Head of caudate nucleus (tissue), 42 donors: ENCODE measurements around the gene LMNTD2.
"Not testable (repeated sequence)": the region's sequence is repeated elsewhere in the genome, so short reads cannot be mapped to it uniquely, and the experiment has no call there.

Experiments
- DNase-seq, 42 donors: peaks; one replicate each; pipeline versions ENCODE4 v3.0.0 to v3.0.0-alpha.2; 2020 to 2021; ENCODE audit warnings: mixed read lengths in 7 of 42
- intact Hi-C: fragments of 100-400 bp; cut with DNase I; formaldehyde crosslinking; loops from one replicate; pipeline ENCODE4 v1.15.0; 2022

LMNTD2 gene

DNA sequence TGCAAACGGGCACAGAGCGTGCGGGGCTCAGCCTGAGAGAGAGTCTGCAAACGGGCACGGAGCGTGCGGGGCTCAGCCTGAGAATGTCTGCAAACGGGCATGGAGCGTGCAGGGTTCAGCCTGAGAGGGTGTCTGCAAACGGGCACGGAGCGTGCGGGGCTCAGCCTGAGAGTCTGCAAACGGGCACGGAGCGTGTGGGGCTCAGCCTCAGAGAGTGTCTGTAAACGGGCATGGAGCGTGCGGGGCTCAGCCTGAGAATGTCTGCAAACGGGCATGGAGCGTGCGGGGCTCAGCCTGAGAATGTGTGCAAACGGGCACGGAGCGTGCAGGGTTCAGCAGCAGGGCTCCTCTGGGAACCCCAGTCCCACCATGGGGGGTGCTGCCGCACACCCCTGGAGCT lies 29.3 kb upstream of the LMNTD2 start:
- DNase-seq, result no peak
- intact Hi-C loops, result no loop called here

GRCh38 chr11:587978-588380 lies 27.4 kb upstream of the LMNTD2 start:
- peak in 5 of 42 donors; percentile 32 to 57 (median 46) for DNase-seq
- intact Hi-C loops, result no loop called here

DNA sequence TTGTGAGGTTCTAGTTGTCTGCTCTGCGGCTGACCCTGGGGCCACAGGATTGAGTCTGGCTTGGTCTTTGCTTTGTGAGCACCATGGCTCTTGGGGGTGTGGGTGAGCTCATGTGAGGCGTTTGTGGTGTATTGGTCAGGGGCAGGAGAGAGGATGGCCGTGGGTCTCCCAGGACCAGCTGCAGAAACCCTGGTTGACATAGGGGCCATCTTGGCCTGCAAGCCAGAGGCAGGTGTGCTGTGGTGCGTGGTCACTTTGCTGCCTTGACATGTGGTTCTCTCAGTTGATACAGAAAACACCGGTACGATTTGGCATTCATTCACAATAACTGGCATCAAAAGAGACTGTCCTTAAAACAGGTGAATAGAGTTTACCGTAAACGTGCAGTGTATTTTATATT lies 27.0 kb upstream of the LMNTD2 start:
- no peak for DNase-seq
- intact Hi-C loops, result no loop called here

- intact Hi-C loops, result no loop called here
- no peak for DNase-seq
Observed at GRCh38 chr11:586376-587316, 26.1 kb upstream of the LMNTD2 start.

DNA sequence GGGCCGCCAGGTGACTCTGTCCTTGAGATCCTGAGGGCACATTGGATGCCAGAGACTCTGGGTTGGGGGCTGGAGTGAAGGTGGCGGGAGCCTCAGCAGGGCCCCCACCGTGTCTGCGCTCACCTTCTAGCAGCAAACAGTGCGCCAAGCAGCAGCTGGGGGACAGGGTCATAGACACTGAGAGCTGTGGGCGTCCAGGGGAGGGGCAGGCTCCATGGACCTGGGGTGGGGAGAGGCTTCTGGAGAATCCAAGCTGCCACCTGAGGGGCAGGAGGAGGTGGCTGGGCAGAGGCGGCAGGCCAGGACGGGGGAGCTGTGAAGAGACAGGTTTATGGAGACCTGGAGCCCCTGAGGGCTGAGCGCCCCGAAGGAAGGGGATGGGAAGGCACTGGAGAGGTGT lies 23.7 kb upstream of the LMNTD2 start:
- DNase-seq, result no peak
- intact Hi-C loops, result no loop called here

DNA sequence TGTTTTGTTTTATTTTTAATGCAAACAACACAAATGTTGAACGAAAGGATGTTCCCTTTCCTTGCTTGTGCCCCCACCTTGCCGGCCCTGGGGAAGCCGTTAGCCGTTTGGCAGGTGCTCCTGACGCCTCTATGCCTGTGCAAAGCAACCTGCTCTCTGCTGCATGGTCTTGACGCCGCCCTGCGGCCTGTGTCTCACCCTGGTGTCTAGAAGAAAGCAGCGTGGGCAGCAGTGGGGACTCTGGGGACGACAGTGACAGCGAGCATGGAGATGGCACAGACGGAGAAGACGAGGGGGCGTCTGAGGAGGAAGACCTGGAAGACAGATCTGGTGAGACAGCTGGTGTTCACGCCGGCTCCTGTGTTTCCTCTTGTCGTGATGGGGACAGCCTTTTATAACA lies 21.2 kb upstream of the LMNTD2 start:
- peak in 41 of 42 donors; percentile 33 to 95 (median 74) for DNase-seq

DNA sequence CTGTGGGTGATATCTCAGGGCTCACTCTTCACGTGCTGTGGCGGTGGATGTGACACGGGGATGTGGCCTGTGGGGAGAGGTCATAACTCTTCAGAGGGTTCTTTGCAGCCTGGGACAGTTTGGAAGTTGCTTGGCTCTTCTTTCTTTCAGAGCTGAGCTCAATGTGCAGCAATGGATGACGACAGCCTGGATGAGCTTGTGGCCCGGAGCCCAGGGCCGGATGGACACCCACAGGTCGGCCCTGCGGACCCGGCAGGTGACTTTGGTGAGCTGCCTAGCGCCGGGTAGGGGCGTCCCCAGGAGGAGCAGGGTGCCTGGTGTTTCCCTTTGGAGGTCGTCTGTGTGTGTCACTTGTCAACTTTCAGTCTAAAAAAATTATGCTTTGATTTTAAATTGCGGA lies 20.8 kb upstream of the LMNTD2 start:
- intact Hi-C loops, result no loop called here
- no peak for DNase-seq

More for the DNA sequence above, 21.2 kb upstream of the LMNTD2 start:
- intact Hi-C loops, result no loop called here

- intact Hi-C loops, result no loop called here
- no peak for DNase-seq
Observed at GRCh38 chr11:579830-580601, 19.5 kb upstream of the LMNTD2 start.

- intact Hi-C loops, result no loop called here
- DNase-seq, result no peak
Observed at GRCh38 chr11:578276-579035, 17.9 kb upstream of the LMNTD2 start.

DNA sequence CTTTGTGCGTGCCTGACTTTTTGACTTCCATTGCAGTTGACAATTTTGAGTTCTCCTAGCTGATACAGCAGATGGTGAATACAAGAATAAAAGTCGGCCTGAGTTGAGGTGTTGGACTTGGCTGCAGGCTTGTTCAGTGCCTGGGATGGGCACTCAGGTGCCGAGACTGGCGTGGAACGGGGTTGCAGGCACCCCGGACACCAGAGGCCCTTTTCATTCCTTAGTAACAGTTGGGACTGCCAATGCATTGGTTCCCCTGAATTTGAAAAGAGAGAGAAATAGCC lies 17.0 kb upstream of the LMNTD2 start:
- intact Hi-C loops, result no loop called here
- no peak for DNase-seq

DNA sequence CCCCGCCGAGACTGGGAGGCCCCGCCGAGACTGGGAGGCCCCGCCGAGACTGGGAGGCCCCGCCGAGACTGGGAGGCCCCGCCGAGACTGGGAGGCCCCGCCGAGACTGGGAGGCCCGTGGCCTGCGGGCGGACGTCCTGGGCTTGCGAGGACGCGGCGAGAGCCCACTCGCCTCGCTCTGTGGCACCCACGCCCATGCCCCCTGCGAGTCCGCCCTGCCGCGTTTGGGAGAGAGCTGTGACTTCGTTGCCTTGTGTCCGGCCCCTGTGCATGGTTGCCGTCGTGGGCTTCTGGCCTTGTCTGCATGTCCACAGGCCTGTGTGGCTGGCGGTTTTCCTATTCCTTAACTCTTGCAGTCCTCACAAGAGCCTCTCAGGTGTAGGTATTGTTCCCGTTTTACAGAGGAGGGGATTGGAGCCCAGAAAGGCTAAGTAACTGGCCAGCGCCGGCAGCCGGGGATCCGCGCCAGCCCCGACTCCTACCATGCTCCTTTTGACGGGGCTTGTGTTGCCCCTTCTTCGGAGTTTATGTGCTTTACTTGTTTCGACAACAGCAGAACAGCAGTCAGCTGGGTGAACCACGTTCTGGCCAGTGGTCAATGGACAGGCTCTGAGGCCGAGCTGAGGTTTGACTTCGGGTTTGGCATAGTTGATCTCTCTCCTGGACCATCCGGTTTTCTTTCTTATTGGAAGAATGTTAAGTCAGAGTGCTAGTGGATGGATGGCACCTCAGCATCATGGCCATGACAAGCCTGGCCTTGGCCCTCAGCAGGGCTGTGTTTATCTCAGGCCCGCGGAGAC lies 16.5 kb upstream of the LMNTD2 start:
- intact Hi-C loops, result no loop called here
- DNase-seq, result no peak

DNA sequence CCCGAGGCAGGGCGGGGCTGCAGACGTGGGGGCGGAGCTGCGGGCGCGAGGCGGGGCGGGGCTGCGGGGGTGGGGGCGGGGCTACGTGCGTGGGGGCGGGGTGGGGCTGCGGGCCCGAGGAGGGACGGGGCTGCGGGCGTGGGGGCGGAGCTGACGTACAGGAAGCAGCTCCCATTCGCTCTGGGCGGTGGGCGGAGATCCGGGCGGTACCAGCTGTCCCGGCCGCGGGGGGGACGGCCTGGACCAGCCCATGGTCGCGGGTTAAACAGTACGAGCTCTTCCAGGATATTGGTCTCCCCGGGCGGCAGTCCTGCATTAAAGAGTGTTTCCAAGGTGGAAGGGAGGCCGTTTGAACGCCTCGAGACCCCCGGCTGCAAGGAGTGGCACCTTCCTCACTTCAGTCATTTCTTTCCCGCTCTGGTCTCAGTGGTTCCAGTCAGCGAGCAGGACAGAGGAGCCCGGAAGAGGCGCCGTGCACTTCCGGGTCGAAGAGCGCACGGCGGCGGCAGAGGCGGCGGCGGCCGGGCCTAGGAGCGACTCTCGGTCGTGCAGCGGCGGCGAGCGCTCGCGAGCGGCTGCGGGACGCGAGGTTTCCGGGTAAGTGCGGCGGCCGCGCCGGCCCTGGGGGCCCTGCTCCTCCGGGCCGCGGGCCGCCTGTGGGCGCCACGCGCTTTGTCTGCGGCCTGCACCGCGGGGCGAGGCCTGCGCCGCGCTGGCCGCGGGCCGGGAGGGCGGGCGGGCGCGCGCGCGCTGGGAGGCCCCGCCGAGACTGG lies 15.6 kb upstream of the LMNTD2 start, which contains the start of gene PHRF1:
TSS of gene PHRF1 (plus strand) at position 475 of the 773 bp plus-strand sequence. CDS start 5,043 bp downstream, outside the sequence.
- DNase-seq, result peak; percentile 87 to 99 (median 97)
- intact Hi-C loops, result no loop called here

DNA sequence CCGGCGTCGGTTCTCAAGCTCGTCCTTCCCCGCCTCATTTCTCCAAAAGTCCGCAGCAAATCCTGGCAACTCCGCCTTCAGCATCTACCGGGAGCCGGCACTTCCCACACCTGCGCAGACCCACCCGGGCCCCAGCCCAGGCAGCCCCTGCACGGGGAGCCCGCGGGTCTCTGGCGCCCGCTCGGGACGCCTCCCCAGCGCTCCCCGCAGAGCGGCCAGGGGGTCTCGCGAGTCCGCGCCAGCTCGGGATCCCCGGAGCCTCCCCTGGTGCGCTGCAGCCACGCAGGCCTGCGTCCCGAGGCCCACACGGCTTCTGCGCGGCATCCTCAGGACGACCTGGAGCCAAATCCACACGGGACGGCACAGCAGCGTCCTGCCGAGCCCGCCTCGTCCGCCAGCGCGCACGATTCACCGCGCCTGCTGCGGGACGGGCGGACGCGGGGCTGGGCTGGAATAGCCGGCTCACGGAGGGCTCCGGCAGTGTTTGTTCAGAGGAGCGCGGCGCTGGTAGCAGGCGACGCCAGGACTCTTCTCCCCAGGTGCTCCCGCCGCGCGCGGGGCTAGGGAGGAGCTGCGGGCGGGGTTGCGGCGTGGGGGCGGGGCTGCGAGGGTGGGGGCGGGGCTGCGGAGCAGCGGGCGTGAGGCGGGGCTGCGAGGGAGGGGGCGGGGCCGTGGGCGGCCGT lies 14.9 kb upstream of the LMNTD2 start:
- DNase-seq, result peak in 13 of 42 donors; percentile 22 to 62 (median 42)
- intact Hi-C loops, result no loop called here

DNA sequence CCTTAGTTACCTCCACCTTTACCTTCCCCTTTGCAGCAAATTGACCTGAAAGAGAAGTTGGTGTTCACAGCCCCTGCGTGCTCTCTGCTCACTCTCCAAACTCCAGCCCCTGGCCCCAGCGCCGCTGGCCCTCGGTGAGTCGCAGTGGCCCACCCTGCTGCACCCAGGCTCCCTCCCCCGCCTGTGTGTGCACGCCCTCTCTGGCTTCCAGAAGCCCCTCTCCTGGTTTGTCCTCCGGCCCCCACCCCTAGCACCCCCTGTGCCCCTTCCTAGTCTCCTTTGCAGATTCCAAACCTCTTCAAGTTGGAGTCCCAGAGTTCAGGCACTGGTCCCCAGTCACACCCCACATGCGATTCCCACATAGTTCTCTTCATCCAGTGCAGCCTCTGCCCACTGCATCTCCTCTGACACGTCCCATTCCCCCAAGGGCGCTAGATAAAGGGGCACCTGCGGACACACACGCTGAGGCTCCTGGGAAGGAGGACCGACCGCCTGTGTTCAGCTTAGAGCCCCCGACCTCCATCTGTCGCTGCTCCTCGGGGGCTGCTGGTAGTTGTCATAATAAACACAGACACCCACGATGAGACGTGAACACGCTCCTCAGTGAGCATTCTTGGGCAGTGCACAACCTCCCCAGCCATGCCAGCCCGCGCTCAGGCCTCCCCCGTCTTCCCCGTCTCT lies 14.2 kb upstream of the LMNTD2 start:
- DNase-seq, result peak in 7 of 42 donors; percentile 31 to 57 (median 45)
- intact Hi-C loops, result no loop called here

- DNase-seq, intact Hi-C loops: not testable (repeated sequence)
Observed at GRCh38 chr11:574031-574570, 13.6 kb upstream of the LMNTD2 start.

DNA sequence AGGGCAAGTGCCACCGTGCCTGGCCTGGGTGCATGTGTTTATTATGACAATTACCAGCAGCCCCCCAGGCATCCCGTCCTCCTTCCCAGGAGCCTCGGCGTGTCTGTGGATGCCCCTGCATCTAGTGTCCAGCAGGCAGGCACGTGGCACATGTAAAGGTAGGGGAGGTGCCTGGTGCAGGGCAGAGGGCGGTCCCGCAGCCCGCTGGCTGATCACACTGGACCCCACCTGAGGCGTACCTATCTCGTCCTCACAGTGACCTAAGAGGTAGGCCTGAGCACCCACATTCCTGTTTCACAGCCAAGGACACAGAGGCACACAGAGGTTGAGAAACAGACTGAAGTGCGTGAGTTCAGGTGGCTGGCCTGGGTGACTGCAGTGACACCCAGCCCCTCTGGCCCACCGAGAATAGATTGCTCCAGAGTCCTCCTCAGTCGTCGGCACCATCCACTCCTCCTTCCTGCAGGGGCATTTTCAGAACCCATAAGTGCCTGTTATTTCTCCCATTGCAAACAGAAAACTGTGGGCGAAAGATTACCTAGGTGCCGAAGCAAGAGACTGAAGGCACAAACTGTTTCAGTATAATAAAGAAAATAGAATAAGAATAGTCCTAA lies 12.7 kb upstream of the LMNTD2 start:
- no peak for DNase-seq
- intact Hi-C loops, result no loop called here
